Esophagus muscularis mucosa (tissue), 4 donors: ENCODE data around the gene LPIN2. TPM values are rescaled to one million over a fixed set of nuclear protein-coding genes. Genes with fewer than 3 reads are reported as not detected.

ENCODE experiments used
- DNase-seq: peaks from one replicate; pipeline ENCODE4 v3.0.0-alpha.2; 2017; ENCODE audit errors: extremely low spot score
- H3K27ac ChIP-seq, 4 donors: fragments of 200-600 bp; sonication (generic); replicated peaks in 1 of 4; 1 replicate in 3 of 4; 2 replicates in 1 of 4; pipeline ENCODE4 v1.5.1; 2016 to 2019; ENCODE audit warnings: mild to moderate bottlenecking in 1 of 4
- H3K27me3 ChIP-seq, 4 donors: fragments of 200-600 bp; sonication (generic); one replicate each; pipeline versions ENCODE4 v1.5.1 to v1.6.0; 2016 to 2019
- H3K36me3 ChIP-seq, 4 donors: fragments of 200-600 bp; sonication (generic); one replicate each; pipeline ENCODE4 v1.5.1; 2016 to 2019
- H3K4me1 ChIP-seq, 4 donors: fragments of 200-600 bp; sonication (generic); one replicate each; pipeline ENCODE4 v1.5.1; 2016 to 2019
- H3K4me3 ChIP-seq, 4 donors: fragments of 200-600 bp; sonication (generic); 1 replicate in 2 of 4; 2 replicates in 2 of 4; pipeline ENCODE4 v1.5.1; 2016 to 2019; ENCODE audit warnings: mild to moderate bottlenecking in 4 of 4, moderate library complexity in 1 of 4
- H3K9me3 ChIP-seq, 4 donors: fragments of 200-600 bp; sonication (generic); 1 replicate in 3 of 4; 2 replicates in 1 of 4; pipeline ENCODE4 v1.5.1; 2016 to 2019
- CTCF ChIP-seq, 3 experiments: fragments of 200-600 bp in 2 of 3; fragments of 450-650 bp in 1 of 3; sonication (generic) in 2 of 3; IDR thresholded peaks; one replicate each; pipeline ENCODE4 v1.5.1; 2017 to 2019; ENCODE audit warnings: antibody characterized with exemption in 3 of 3, mild to moderate bottlenecking in 2 of 3, moderate library complexity in 1 of 3
- EP300 ChIP-seq: sonication (generic); formaldehyde crosslinking; IDR thresholded peaks from one replicate; pipeline ENCODE4 v1.6.1; 2017; ENCODE audit warnings: antibody characterized with exemption
- POLR2A ChIP-seq: fragments of 450-650 bp; IDR thresholded peaks from one replicate; pipeline ENCODE4 v1.6.1; 2017; ENCODE audit warnings: antibody characterized with exemption, moderate library complexity, mild to moderate bottlenecking, low read depth
- POLR2AphosphoS5 ChIP-seq, 2 donors: sonication (generic); formaldehyde crosslinking; IDR thresholded peaks; one replicate each; pipeline ENCODE4 v1.6.1; 2017; ENCODE audit warnings: antibody characterized with exemption in 2 of 2
- WGBS: methylation state at CpG from one replicate; pipeline ENCODE4 v1.1.5; 2018; 5-methylcytosine and 5-hydroxymethylcytosine counted together
- intact Hi-C: fragments of 100-400 bp; cut with DNase I; formaldehyde crosslinking; loops from one replicate; pipeline ENCODE4 v1.15.1; 2023
- total RNA-seq, 4 donors: library from RNA; depleted of rRNA; stranded (reverse); fragments of >200 nt; gene quantifications; one replicate each; pipeline versions ENCODE4 v1.1.0 to v1.2.1, GENCODE V29; 2016

LPIN2 gene
- total RNA-seq, 4 donors from 2014 or later: 15.4 to 26.9 (median 24.8) TPM

GRCh38 chr18:3044931-3045698 lies 32.2 kb upstream of the LPIN2 start:
- 43% methylated on average over 12 of the region's 12 CpGs for WGBS
- TF ChIP-seq POLR2AphosphoS5 (IDR thresholded peaks at IDR 0.05): no peak
- no peak for TF ChIP-seq CTCF (IDR thresholded peaks at IDR 0.05)
- TF ChIP-seq EP300: no peak
- TF ChIP-seq POLR2A: no peak
- Histone ChIP-seq H3K9me3 (no peaks in the 10 kb centered on the region), H3K27me3 (no peaks in the 10 kb centered on the region), H3K36me3 (no peaks in the 10 kb centered on the region), H3K4me1 (peaks cover 0 to 9% (median 5%) of the 10 kb centered on the region in 4 donors), H3K27ac (no peak overlapping the region), H3K4me3 (no peak overlapping the region)
- intact Hi-C loops: no loop called here
- no peak for DNase-seq

- intact Hi-C loops: no loop called here
- Histone ChIP-seq H3K27ac (no peak overlapping the region), H3K27me3 (no peaks in the 10 kb centered on the region), H3K9me3 (no peaks in the 10 kb centered on the region), H3K36me3 (no peaks in the 10 kb centered on the region), H3K4me3 (no peak overlapping the region), H3K4me1 (peaks cover 0 to 9% (median 5%) of the 10 kb centered on the region in 4 donors)
- peak; percentile 50 for DNase-seq
- WGBS: 98% methylated on average over 2 of the region's 2 CpGs
- TF ChIP-seq POLR2A (no peak), POLR2AphosphoS5 (IDR thresholded peaks at IDR 0.05) (no peak), CTCF (IDR thresholded peaks at IDR 0.05) (no peak), EP300 (no peak)
Measured at GRCh38 chr18:3042379-3042778, 29.4 kb upstream of the LPIN2 start.

GRCh38 chr18:3041843-3042242 lies 28.9 kb upstream of the LPIN2 start:
- Histone ChIP-seq H3K27ac (no peak overlapping the region), H3K36me3 (no peaks in the 10 kb centered on the region), H3K4me3 (no peak overlapping the region), H3K9me3 (no peaks in the 10 kb centered on the region), H3K27me3 (no peaks in the 10 kb centered on the region), H3K4me1 (peaks cover 0 to 9% (median 5%) of the 10 kb centered on the region in 4 donors)
- intact Hi-C loops: no loop called here
- no peak for DNase-seq
- TF ChIP-seq EP300: no peak
- no peak for TF ChIP-seq CTCF (IDR thresholded peaks at IDR 0.05)
- TF ChIP-seq POLR2A: no peak
- TF ChIP-seq POLR2AphosphoS5 (IDR thresholded peaks at IDR 0.05): no peak
- 79% methylated on average over 5 of the region's 5 CpGs for WGBS

- no peaks in the 10 kb centered on the region for H3K27me3 ChIP-seq
- no peak overlapping the region for H3K27ac ChIP-seq
- no peaks in the 10 kb centered on the region for H3K36me3 ChIP-seq
- 93% methylated on average over 8 of the region's 8 CpGs for WGBS
- TF ChIP-seq CTCF (IDR thresholded peaks at IDR 0.05) (no peak), EP300 (no peak), POLR2AphosphoS5 (IDR thresholded peaks at IDR 0.05) (no peak), POLR2A (no peak)
- peaks cover 0 to 9% (median 5%) of the 10 kb centered on the region in 4 donors for H3K4me1 ChIP-seq
- intact Hi-C loops: no loop called here
- no peak overlapping the region for H3K4me3 ChIP-seq
- DNase-seq: peak; percentile 64
- no peaks in the 10 kb centered on the region for H3K9me3 ChIP-seq
Measured at GRCh38 chr18:3040881-3041280, 27.9 kb upstream of the LPIN2 start.

GRCh38 chr18:3040173-3040572 lies 27.2 kb upstream of the LPIN2 start:
- no peak overlapping the region for H3K4me3 ChIP-seq
- 94% methylated on average over 2 of the region's 2 CpGs for WGBS
- no peaks in the 10 kb centered on the region for H3K9me3 ChIP-seq
- H3K27me3 ChIP-seq: no peaks in the 10 kb centered on the region
- H3K36me3 ChIP-seq: no peaks in the 10 kb centered on the region
- peaks cover 0 to 4% (median 2%) of the 10 kb centered on the region in 4 donors for H3K4me1 ChIP-seq
- no peak for TF ChIP-seq EP300
- TF ChIP-seq POLR2AphosphoS5 (IDR thresholded peaks at IDR 0.05): no peak
- TF ChIP-seq CTCF (IDR thresholded peaks at IDR 0.05): no peak
- no peak for TF ChIP-seq POLR2A
- H3K27ac ChIP-seq: no peak overlapping the region
- intact Hi-C loops: no loop called here
- no peak for DNase-seq
